C4-2B (cell line): ENCODE measurements around the gene MARK2.

Experiments used
- H3K27ac ChIP-seq: fragments of 450-650 bp; 2 replicates; pipeline ENCODE4 v1.5.1; 2017
- CTCF ChIP-seq: fragments of 450-650 bp; conservative IDR thresholded peaks from 2 replicates; pipeline ENCODE4 v1.5.1; 2017; ENCODE audit warnings: mild to moderate bottlenecking
- ZFX ChIP-seq: fragments of 450-650 bp; IDR thresholded peaks from 2 replicates; pipeline ENCODE4 v1.6.1; 2017

The MARK2 gene

DNA sequence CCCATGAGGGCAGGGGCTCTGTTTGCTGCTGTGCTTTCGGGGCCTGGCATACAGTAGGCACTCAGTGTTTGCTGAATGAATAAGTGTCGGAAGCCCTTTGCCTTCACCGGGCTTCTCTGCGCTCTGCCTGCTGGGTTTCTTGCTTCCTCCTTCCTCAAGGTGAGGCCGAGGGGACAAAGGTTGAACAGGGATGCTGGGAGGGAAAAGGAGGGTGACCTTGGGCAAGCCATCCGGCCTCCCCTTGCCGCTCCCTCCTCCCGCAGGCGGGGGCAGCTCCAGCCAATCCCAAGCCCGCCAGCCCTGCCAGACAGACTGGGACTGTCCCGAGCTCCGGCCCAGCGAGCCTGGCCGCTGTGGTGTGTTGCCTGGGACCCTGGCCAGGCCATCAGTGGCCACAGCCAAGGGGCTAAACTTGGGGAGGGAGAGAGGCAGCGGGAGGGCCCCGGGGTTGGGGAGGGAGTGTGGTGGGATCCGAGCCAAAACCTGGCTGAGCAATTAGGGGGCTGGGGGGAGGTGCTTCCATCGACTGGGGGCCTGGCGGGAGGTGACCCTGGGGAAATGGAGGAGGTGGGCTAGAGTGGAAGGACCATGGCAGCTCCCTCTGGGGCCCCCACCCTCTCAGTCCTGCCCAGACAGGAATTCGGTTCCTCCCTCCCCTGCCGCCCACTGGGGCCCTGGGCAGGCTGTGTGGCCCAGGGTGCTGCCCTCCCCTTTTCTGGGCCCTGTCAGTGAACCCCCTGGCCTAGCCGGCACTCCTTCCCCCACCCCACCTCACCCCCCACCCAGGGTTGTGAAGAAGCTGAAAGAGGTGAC, 81.4 kb downstream of the MARK2 start:
- no peak overlapping the region for H3K27ac ChIP-seq
- TF ChIP-seq ZFX (no peak), CTCF (no peak)

DNA sequence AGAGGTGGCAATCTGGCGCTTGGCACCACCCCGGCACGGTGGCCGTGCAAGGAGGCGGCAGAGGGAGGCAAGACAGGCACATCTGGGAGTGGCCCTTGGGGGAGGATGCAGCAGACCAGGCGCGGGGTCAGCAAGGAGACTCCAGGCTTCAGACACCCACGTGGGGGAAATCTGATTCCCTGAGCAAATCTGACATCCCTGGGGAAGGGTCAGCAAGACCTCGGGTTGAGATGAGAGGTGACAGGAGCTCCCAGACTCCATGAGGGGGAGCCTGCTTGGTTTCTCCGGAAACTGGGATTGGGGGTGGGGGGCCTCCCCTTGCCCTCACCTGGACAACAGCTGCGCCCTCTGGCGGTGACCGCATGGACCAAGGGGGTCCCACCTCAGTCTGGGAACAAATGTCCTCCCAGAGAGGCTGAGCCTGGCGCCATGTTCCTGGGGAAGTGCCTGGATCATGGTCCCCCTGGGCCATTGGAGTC, 82.1 kb downstream of the MARK2 start:
- H3K27ac ChIP-seq = no peak overlapping the region

GRCh38 chr11:63922673-63923192, 83.8 kb downstream of the MARK2 start:
- TF ChIP-seq ZFX = no peak
- no peak for TF ChIP-seq CTCF
- H3K27ac ChIP-seq = no peak overlapping the region

More for the DNA sequence above, 82.1 kb downstream of the MARK2 start:
- TF ChIP-seq ZFX (no peak), CTCF (no peak)

GRCh38 chr11:63923319-63923718, 84.4 kb downstream of the MARK2 start:
- TF ChIP-seq CTCF = no peak
- no peak overlapping the region for H3K27ac ChIP-seq

DNA sequence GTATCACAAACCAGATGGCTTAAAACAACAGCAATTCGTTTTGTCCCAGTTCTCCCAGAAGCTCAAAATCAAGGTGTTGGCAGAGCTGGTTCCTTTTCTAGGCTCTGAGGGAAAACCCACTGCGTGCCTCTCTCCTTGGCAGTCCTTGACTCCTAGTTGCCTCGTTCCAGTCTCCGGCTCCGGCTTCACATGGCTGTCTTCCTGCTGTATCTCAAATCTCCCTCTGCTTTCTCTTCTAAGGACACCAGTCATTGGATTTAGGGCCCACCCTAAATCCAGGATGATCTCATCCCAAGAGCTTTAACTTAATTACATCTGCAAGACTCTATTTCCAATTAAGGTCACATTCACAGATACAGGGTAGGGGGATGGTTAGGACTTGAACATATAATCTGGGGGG, 90.7 kb downstream of the MARK2 start:
- no peak for TF ChIP-seq CTCF
- no peak for TF ChIP-seq ZFX
- H3K27ac ChIP-seq = no peak overlapping the region

GRCh38 chr11:63931045-63931444, 92.1 kb downstream of the MARK2 start:
- H3K27ac ChIP-seq = no peak overlapping the region
- TF ChIP-seq CTCF = no peak

GRCh38 chr11:63931876-63932275, 93.0 kb downstream of the MARK2 start:
- TF ChIP-seq ZFX (no peak), CTCF (no peak)
- no peak overlapping the region for H3K27ac ChIP-seq
